ENCODE measurements around the gene PLPP1.

GRCh38 chr5:55441107-55441771, 93.5 kb downstream of the PLPP1 start:
- TF ChIP-seq REST (IDR thresholded peaks at IDR 0.05; ENCODE audit: insufficient replicate concordance, low read depth) (no peak), CTCF (IDR thresholded peaks at IDR 0.05; ENCODE audit: insufficient read depth, low read length) (no peak), GABPA (IDR thresholded peaks at IDR 0.05; ENCODE audit: low read depth) (no peak)
